ENCODE data around the gene HIPK1. TPM values are rescaled to one million over a fixed set of nuclear protein-coding genes. Genes with fewer than 3 reads are reported as not detected.

Gene HIPK1
- total RNA-seq, 4 donors from 2014 or later: 59.4 to 81.8 (median 69.7) TPM

GRCh38 chr1:113965703-113966412 is 36.7 kb downstream of the HIPK1 start:
- Histone ChIP-seq H3K9me3 (no peaks in the 10 kb centered on the region), H3K27me3 (no peaks in the 10 kb centered on the region), H3K4me1 (no peaks in the 10 kb centered on the region), H3K27ac (no peak overlapping the region), H3K4me3 (no peak overlapping the region), H3K36me3 (peaks cover 83% of the 10 kb centered on the region)
- 86% methylated on average over 4 of the region's 4 CpGs for WGBS
- DNase-seq (ENCODE audit: low spot score in 2 of 2): no peak
- TF ChIP-seq POLR2A (IDR thresholded peaks at IDR 0.05) (no peak), POLR2AphosphoS5 (IDR thresholded peaks at IDR 0.05) (no peak), EP300 (IDR thresholded peaks at IDR 0.05) (no peak), CTCF (IDR thresholded peaks at IDR 0.05) (no peak)

DNA sequence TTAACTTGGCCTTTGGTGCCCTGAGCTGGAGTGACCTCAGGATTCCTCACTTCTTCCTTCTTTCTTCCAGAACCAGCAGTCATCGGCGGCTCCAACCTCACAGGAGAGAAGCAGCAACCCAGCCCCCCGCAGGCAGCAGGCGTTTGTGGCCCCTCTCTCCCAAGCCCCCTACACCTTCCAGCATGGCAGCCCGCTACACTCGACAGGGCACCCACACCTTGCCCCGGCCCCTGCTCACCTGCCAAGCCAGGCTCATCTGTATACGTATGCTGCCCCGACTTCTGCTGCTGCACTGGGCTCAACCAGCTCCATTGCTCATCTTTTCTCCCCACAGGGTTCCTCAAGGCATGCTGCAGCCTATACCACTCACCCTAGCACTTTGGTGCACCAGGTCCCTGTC is 43.8 kb downstream of the HIPK1 start:
- Histone ChIP-seq H3K4me1 (peaks cover 16% of the 10 kb centered on the region), H3K27me3 (no peaks in the 10 kb centered on the region), H3K27ac (no peak overlapping the region), H3K36me3 (peaks cover 71% of the 10 kb centered on the region), H3K9me3 (no peaks in the 10 kb centered on the region), H3K4me3 (no peak overlapping the region)
- DNase-seq (ENCODE audit: low spot score in 2 of 2): no peak
- WGBS: 83% methylated on average over 9 of the region's 9 CpGs
- TF ChIP-seq CTCF (IDR thresholded peaks at IDR 0.05) (no peak), POLR2AphosphoS5 (IDR thresholded peaks at IDR 0.05) (no peak)

GRCh38 chr1:113975211-113975895 is 46.2 kb downstream of the HIPK1 start:
- Histone ChIP-seq H3K36me3 (peaks cover 47% of the 10 kb centered on the region), H3K27me3 (no peaks in the 10 kb centered on the region), H3K9me3 (no peaks in the 10 kb centered on the region), H3K4me3 (no peak overlapping the region), H3K4me1 (peaks cover 30% of the 10 kb centered on the region), H3K27ac (no peak overlapping the region)
- DNase-seq (ENCODE audit: low spot score in 2 of 2): no peak
- WGBS: 69% methylated on average over 4 of the region's 4 CpGs
- TF ChIP-seq POLR2A (IDR thresholded peaks at IDR 0.05) (no peak), POLR2AphosphoS5 (IDR thresholded peaks at IDR 0.05) (no peak), CTCF (IDR thresholded peaks at IDR 0.05) (no peak), EP300 (IDR thresholded peaks at IDR 0.05) (no peak)

- DNase-seq (ENCODE audit: low spot score in 2 of 2): no peak
- H3K27ac ChIP-seq: peak overlapping the region; percentile 58
Observed at GRCh38 chr1:113976609-113977278, 47.6 kb downstream of the HIPK1 start.

More at GRCh38 chr1:113976609-113977278, 47.6 kb downstream of the HIPK1 start:
- H3K4me3 ChIP-seq: no peak overlapping the region
- TF ChIP-seq EP300 (IDR thresholded peaks at IDR 0.05) (no peak), CTCF (IDR thresholded peaks at IDR 0.05) (no peak), POLR2A (IDR thresholded peaks at IDR 0.05) (no peak), POLR2AphosphoS5 (IDR thresholded peaks at IDR 0.05) (no peak)
- peaks cover 33% of the 10 kb centered on the region for H3K36me3 ChIP-seq
- peaks cover 38% of the 10 kb centered on the region for H3K4me1 ChIP-seq
- no peaks in the 10 kb centered on the region for H3K9me3 ChIP-seq
- no peaks in the 10 kb centered on the region for H3K27me3 ChIP-seq
- 50% methylated on average over 4 of the region's 4 CpGs for WGBS

Measured in suprapubic skin (tissue), 4 donors.